ENCODE data around the gene RPS26. TPM values are rescaled to one million over a fixed set of nuclear protein-coding genes. Genes with fewer than 3 reads are reported as not detected.
"Not testable (repeated sequence)": the region's sequence is repeated elsewhere in the genome, so short reads cannot be mapped to it uniquely, and the experiment has no call there.

RPS26 gene
- total RNA-seq, 2 experiments from 2014 or later = 25.2 to 27.2 TPM

GRCh38 chr12:56042430-56042813 is 704 bp downstream of the RPS26 start:
- H3K27ac Mint-ChIP-seq = peak overlapping the region; percentile 96
- CTCF ChIA-PET; DNase-seq; H3K27me3 Mint-ChIP-seq (ENCODE audit: low read depth); ATAC-seq; H3K9me3 Mint-ChIP-seq (ENCODE audit: insufficient read depth); POLR2A ChIA-PET: not testable (repeated sequence)
- peaks cover 44% of the 10 kb centered on the region for H3K36me3 Mint-ChIP-seq (ENCODE audit: low read depth)
- H3K4me3 Mint-ChIP-seq = peak overlapping the region; percentile 96
- peaks cover 50% of the 10 kb centered on the region for H3K4me1 Mint-ChIP-seq (ENCODE audit: low read depth)

GRCh38 chr12:56042843-56043242 is 1.1 kb downstream of the RPS26 start:
- H3K4me3 Mint-ChIP-seq = peak overlapping the region; percentile 96
- H3K27me3 Mint-ChIP-seq (ENCODE audit: low read depth) = no peaks in the 10 kb centered on the region
- CTCF ChIA-PET = no interaction called here
- H3K36me3 Mint-ChIP-seq (ENCODE audit: low read depth) = peaks cover 44% of the 10 kb centered on the region
- POLR2A ChIA-PET = interaction anchor here (2.5 kb wide), 1 partner anchor 74 kb away, joined by 10 read pairs; the partner anchor contains the start of gene RPL41
- peak overlapping the region; percentile 96 for H3K27ac Mint-ChIP-seq
- DNase-seq (no peak), ATAC-seq (no peak)
- H3K4me1 Mint-ChIP-seq (ENCODE audit: low read depth) = peaks cover 46% of the 10 kb centered on the region
- H3K9me3 Mint-ChIP-seq (ENCODE audit: insufficient read depth) = no peaks in the 10 kb centered on the region

DNA sequence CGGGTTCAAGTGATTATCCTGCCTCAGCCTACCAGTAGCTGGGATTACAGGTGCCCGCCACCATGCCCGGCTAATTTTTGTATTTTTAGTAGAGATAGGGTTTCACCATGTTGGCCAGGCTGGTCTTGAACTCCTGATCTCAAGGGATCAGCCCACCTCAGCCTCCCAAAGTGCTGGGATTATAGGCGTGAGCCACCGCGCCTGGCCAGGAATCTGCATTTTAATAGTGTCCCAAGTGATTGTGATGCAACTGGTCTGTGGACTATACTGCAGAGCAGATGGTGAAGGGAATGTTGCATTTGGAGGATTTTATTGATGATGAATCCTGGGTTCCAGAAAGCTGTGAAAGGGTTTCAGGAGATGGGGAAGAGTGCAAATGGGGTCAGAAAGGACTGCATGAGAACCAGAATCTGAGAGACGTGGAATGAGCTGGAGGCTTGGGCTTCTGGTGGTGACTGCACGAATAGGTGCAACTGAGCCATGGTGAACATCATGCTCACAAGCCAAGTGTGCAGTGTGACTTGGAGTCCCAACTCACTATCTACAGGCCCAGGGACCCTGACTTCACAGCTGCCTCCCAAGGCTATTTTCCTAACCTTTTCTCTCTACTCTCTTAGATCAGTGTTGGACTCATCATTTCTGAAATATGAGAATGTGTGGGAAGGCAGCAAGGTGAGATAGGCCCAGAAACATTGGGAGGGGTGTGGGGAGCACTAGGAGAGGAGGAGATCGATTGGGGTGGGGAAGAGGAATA is 4.5 kb downstream of the RPS26 start:
- Mint-ChIP-seq H3K4me3 (no peak overlapping the region), H3K36me3 (ENCODE audit: low read depth) (peaks cover 36% of the 10 kb centered on the region), H3K27ac (peak overlapping the region; percentile 25), H3K27me3 (ENCODE audit: low read depth) (no peaks in the 10 kb centered on the region), H3K4me1 (ENCODE audit: low read depth) (peaks cover 26% of the 10 kb centered on the region), H3K9me3 (ENCODE audit: insufficient read depth) (no peaks in the 10 kb centered on the region)
- no peak for ATAC-seq
- ChIA-PET POLR2A (interaction anchor here (1.7 to 4.5 kb wide), 2 partner anchors 57 to 79 kb away, joined by 4 to 34 read pairs; partner anchors contain the start of gene PA2G4), CTCF (interaction anchor here (0.6 to 5.3 kb wide), 18 partner anchors 10 to 418 kb away, joined by 3 to 88 read pairs (median 6); partner anchors contain the start of genes DNAJC14, ERBB3, IKZF4 and PA2G4)
- no peak for DNase-seq

GRCh38 chr12:56053407-56053893 is 11.7 kb downstream of the RPS26 start:
- Mint-ChIP-seq H3K36me3 (ENCODE audit: low read depth) (no peaks in the 10 kb centered on the region), H3K9me3 (ENCODE audit: insufficient read depth) (peaks cover 4% of the 10 kb centered on the region), H3K27ac (no peak overlapping the region), H3K4me3 (no peak overlapping the region), H3K4me1 (ENCODE audit: low read depth) (peaks cover 9% of the 10 kb centered on the region), H3K27me3 (ENCODE audit: low read depth) (peaks cover 3% of the 10 kb centered on the region)
- ChIA-PET CTCF (interaction anchor here (1.0 to 1.5 kb wide), 2 partner anchors 32 to 315 kb away, joined by 3 to 4 read pairs; no protein-coding TSS in a partner anchor), POLR2A (no interaction called here)
- DNase-seq (no peak), ATAC-seq (no peak)

GRCh38 chr12:56059964-56060363 is 18.2 kb downstream of the RPS26 start:
- not testable (repeated sequence) for ATAC-seq

DNA sequence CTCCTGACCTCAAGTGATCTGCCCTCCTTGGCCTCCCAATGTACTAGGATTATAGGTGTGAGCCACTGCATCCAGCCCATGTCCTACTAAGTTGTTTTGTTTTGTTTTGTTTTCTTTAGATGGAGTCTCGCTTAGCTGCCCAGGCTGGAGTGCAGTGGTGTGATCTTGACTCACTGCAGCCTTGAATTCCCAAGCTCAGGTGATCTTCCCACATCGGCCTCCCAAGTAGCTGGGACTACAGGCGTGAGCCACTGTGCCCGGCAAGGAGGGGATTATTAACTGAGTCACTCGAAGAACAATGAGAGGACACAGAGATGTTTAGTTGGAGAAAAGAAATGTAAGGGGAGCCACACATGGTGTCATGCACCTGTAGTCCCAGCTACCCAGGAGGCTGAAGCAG is 20.3 kb downstream of the RPS26 start:
- no peak overlapping the region for H3K27ac Mint-ChIP-seq
- H3K4me1 Mint-ChIP-seq (ENCODE audit: low read depth) = no peaks in the 10 kb centered on the region
- no peaks in the 10 kb centered on the region for H3K36me3 Mint-ChIP-seq (ENCODE audit: low read depth)
- ATAC-seq (no peak), DNase-seq (no peak)
- H3K4me3 Mint-ChIP-seq = no peak overlapping the region
- POLR2A ChIA-PET = interaction anchor here (1.1 kb wide), 2 partner anchors 66 to 230 kb away, joined by 3 read pairs; partner anchors contain the start of gene ESYT1
- peaks cover 7% of the 10 kb centered on the region for H3K27me3 Mint-ChIP-seq (ENCODE audit: low read depth)
- H3K9me3 Mint-ChIP-seq (ENCODE audit: insufficient read depth) = peaks cover 5% of the 10 kb centered on the region
- CTCF ChIA-PET = interaction anchor here (1.2 to 1.6 kb wide), 2 partner anchors 15 to 50 kb away, joined by 3 to 6 read pairs; no protein-coding TSS in a partner anchor

More at GRCh38 chr12:56059964-56060363, 18.2 kb downstream of the RPS26 start:
- H3K36me3 Mint-ChIP-seq (ENCODE audit: low read depth); H3K4me3 Mint-ChIP-seq; H3K4me1 Mint-ChIP-seq (ENCODE audit: low read depth); DNase-seq; H3K9me3 Mint-ChIP-seq (ENCODE audit: insufficient read depth); POLR2A ChIA-PET; H3K27me3 Mint-ChIP-seq (ENCODE audit: low read depth); H3K27ac Mint-ChIP-seq: not testable (repeated sequence)
- CTCF ChIA-PET = interaction anchor here (0.6 to 1.3 kb wide), 4 partner anchors 20 to 66 kb away, joined by 3 read pairs; partner anchors contain the start of gene ERBB3

GRCh38 chr12:56062996-56063395 is 21.3 kb downstream of the RPS26 start:
- Mint-ChIP-seq H3K36me3 (ENCODE audit: low read depth) (no peaks in the 10 kb centered on the region), H3K9me3 (ENCODE audit: insufficient read depth) (peaks cover 5% of the 10 kb centered on the region), H3K4me3 (no peak overlapping the region), H3K27ac (no peak overlapping the region), H3K27me3 (ENCODE audit: low read depth) (peaks cover 7% of the 10 kb centered on the region), H3K4me1 (ENCODE audit: low read depth) (no peaks in the 10 kb centered on the region)
- CTCF ChIA-PET = interaction anchor here (1.5 kb wide), 1 partner anchor 16 kb away, joined by 7 read pairs; no protein-coding TSS in a partner anchor
- no peak for DNase-seq
- POLR2A ChIA-PET = interaction anchor here (0.6 to 1.1 kb wide), 2 partner anchors 55 to 77 kb away, joined by 3 read pairs; partner anchors contain the start of gene ZC3H10
- no peak for ATAC-seq

- ATAC-seq (no peak), DNase-seq (no peak)
- H3K27ac Mint-ChIP-seq = no peak overlapping the region
- H3K9me3 Mint-ChIP-seq (ENCODE audit: insufficient read depth) = no peaks in the 10 kb centered on the region
- ChIA-PET CTCF (interaction anchor here (1.0 kb wide), 1 partner anchor 14 kb away, joined by 4 read pairs; no protein-coding TSS in a partner anchor), POLR2A (no interaction called here)
- H3K4me1 Mint-ChIP-seq (ENCODE audit: low read depth) = no peaks in the 10 kb centered on the region
- peaks cover 5% of the 10 kb centered on the region for H3K27me3 Mint-ChIP-seq (ENCODE audit: low read depth)
- H3K36me3 Mint-ChIP-seq (ENCODE audit: low read depth) = no peaks in the 10 kb centered on the region
- H3K4me3 Mint-ChIP-seq = no peak overlapping the region
These were observed 29.9 kb downstream of the RPS26 start for GRCh38 chr12:56071648-56072047.

DNA sequence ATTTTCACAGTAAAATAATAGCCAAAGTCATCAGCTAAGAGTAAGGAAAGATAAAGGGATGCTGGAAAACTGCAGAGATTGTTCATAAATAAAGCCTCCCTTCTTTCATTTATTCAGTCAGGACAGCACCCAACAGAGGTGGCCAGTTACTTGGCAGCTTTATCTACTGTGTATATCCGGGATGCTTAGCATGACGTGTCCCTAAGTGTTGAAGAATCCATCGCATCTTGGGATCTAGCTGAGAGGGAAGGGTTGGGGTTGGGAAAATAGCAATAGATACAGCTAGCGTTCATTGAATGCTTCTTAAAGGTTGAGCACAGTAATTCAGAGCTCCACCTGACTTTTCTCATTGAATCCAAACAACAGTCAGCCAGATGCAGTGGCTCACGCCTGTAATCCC is 32.7 kb downstream of the RPS26 start:
- POLR2A ChIA-PET = no interaction called here
- Mint-ChIP-seq H3K27me3 (ENCODE audit: low read depth) (peaks cover 7% of the 10 kb centered on the region), H3K4me1 (ENCODE audit: low read depth) (peaks cover 4% of the 10 kb centered on the region), H3K27ac (no peak overlapping the region), H3K9me3 (ENCODE audit: insufficient read depth) (no peaks in the 10 kb centered on the region), H3K36me3 (ENCODE audit: low read depth) (no peaks in the 10 kb centered on the region), H3K4me3 (no peak overlapping the region)
- CTCF ChIA-PET = interaction anchor here (1.3 to 1.5 kb wide), 2 partner anchors 27 to 78 kb away, joined by 3 to 4 read pairs; no protein-coding TSS in a partner anchor
- no peak for DNase-seq
- ATAC-seq = no peak

GRCh38 chr12:56077966-56078365 is 36.2 kb downstream of the RPS26 start:
- ATAC-seq; DNase-seq; H3K9me3 Mint-ChIP-seq (ENCODE audit: insufficient read depth); H3K27ac Mint-ChIP-seq; H3K4me3 Mint-ChIP-seq; H3K36me3 Mint-ChIP-seq (ENCODE audit: low read depth); POLR2A ChIA-PET: not testable (repeated sequence)
- Mint-ChIP-seq H3K27me3 (ENCODE audit: low read depth) (peaks cover 20% of the 10 kb centered on the region), H3K4me1 (ENCODE audit: low read depth) (peaks cover 21% of the 10 kb centered on the region)
- CTCF ChIA-PET = interaction anchor here (0.9 to 5.8 kb wide), 4 partner anchors 10 to 85 kb away, joined by 3 to 45 read pairs (median 3); partner anchors contain the start of gene PA2G4

- Mint-ChIP-seq H3K4me3 (peak overlapping the region; percentile 79), H3K27me3 (ENCODE audit: low read depth) (peaks cover 18% of the 10 kb centered on the region), H3K9me3 (ENCODE audit: insufficient read depth) (no peaks in the 10 kb centered on the region), H3K27ac (no peak overlapping the region), H3K36me3 (ENCODE audit: low read depth) (no peaks in the 10 kb centered on the region), H3K4me1 (ENCODE audit: low read depth) (peaks cover 21% of the 10 kb centered on the region)
- POLR2A ChIA-PET = no interaction called here
- no peak for DNase-seq
- no peak for ATAC-seq
- CTCF ChIA-PET = interaction anchor here (1.4 to 5.8 kb wide), 3 partner anchors 12 to 32 kb away, joined by 3 to 45 read pairs (median 11); partner anchors contain the start of gene PA2G4
These were observed 36.7 kb downstream of the RPS26 start for GRCh38 chr12:56078427-56078826.
